ENCODE data around the gene RHCG. TPM values are rescaled to one million over a fixed set of nuclear protein-coding genes. Genes with fewer than 3 reads are reported as not detected.

Gene RHCG
- total and polyA plus RNA-seq, 2 experiments from 2014 or later = 0.23 TPM; not detected in 1

GRCh38 chr15:89486726-89487050 is 9.7 kb downstream of the RHCG start:
- no peak overlapping the region for H3K27ac ChIP-seq

GRCh38 chr15:89483079-89483478 is 13.3 kb downstream of the RHCG start:
- peaks cover 74% of the 10 kb centered on the region for H3K27me3 ChIP-seq
- no peak overlapping the region for H3K4me3 ChIP-seq
- no peak for TF ChIP-seq CTCF (IDR thresholded peaks at IDR 0.05; ENCODE audit: low read depth, low read length)
- no peak overlapping the region for H3K27ac ChIP-seq
- DNase-seq (ENCODE audit: low read depth in 1 of 2, low spot score in 1 of 2) = no peak
- H3K36me3 ChIP-seq = no peaks in the 10 kb centered on the region
- H3K4me1 ChIP-seq (ENCODE audit: low read depth) = no peaks in the 10 kb centered on the region
- no peaks in the 10 kb centered on the region for H3K9me3 ChIP-seq (ENCODE audit: low read depth)

More at GRCh38 chr15:89486726-89487050, 9.7 kb downstream of the RHCG start:
- Histone ChIP-seq H3K4me1 (ENCODE audit: low read depth) (no peaks in the 10 kb centered on the region), H3K36me3 (no peaks in the 10 kb centered on the region), H3K9me3 (ENCODE audit: low read depth) (no peaks in the 10 kb centered on the region), H3K27me3 (peaks cover 56% of the 10 kb centered on the region), H3K4me3 (no peak overlapping the region)
- TF ChIP-seq CTCF (IDR thresholded peaks at IDR 0.05; ENCODE audit: low read depth, low read length) = no peak
- DNase-seq (ENCODE audit: low read depth in 1 of 2, low spot score in 1 of 2) = peak in 1 of 2 donors; percentile 15

GRCh38 chr15:89482139-89482538 is 14.2 kb downstream of the RHCG start:
- H3K4me1 ChIP-seq (ENCODE audit: low read depth) = no peaks in the 10 kb centered on the region
- H3K9me3 ChIP-seq (ENCODE audit: low read depth) = no peaks in the 10 kb centered on the region
- no peak for TF ChIP-seq CTCF (IDR thresholded peaks at IDR 0.05; ENCODE audit: low read depth, low read length)
- no peak overlapping the region for H3K27ac ChIP-seq
- no peak overlapping the region for H3K4me3 ChIP-seq
- H3K27me3 ChIP-seq = peaks cover 74% of the 10 kb centered on the region
- DNase-seq (ENCODE audit: low read depth in 1 of 2, low spot score in 1 of 2) = peak in 1 of 2 donors; percentile 13
- H3K36me3 ChIP-seq = no peaks in the 10 kb centered on the region

- no peak for TF ChIP-seq CTCF (IDR thresholded peaks at IDR 0.05; ENCODE audit: low read depth, low read length)
Observed at GRCh38 chr15:89480505-89480904, 15.9 kb downstream of the RHCG start.

GRCh38 chr15:89479173-89479572 is 17.2 kb downstream of the RHCG start:
- H3K36me3 ChIP-seq = no peaks in the 10 kb centered on the region
- H3K4me1 ChIP-seq (ENCODE audit: low read depth) = no peaks in the 10 kb centered on the region
- no peak overlapping the region for H3K4me3 ChIP-seq
- no peaks in the 10 kb centered on the region for H3K9me3 ChIP-seq (ENCODE audit: low read depth)
- TF ChIP-seq CTCF (IDR thresholded peaks at IDR 0.05; ENCODE audit: low read depth, low read length) = no peak
- DNase-seq (ENCODE audit: low read depth in 1 of 2, low spot score in 1 of 2) = no peak
- peaks cover 81% of the 10 kb centered on the region for H3K27me3 ChIP-seq
- no peak overlapping the region for H3K27ac ChIP-seq

More at GRCh38 chr15:89480505-89480904, 15.9 kb downstream of the RHCG start:
- DNase-seq (ENCODE audit: low read depth in 1 of 2, low spot score in 1 of 2) = no peak
- no peak overlapping the region for H3K4me3 ChIP-seq
- H3K4me1 ChIP-seq (ENCODE audit: low read depth) = no peaks in the 10 kb centered on the region
- peaks cover 75% of the 10 kb centered on the region for H3K27me3 ChIP-seq
- no peaks in the 10 kb centered on the region for H3K36me3 ChIP-seq
- H3K27ac ChIP-seq = no peak overlapping the region
- H3K9me3 ChIP-seq (ENCODE audit: low read depth) = no peaks in the 10 kb centered on the region
